HepG2 (cell line): ENCODE results near the gene MEAF6. TPM values are rescaled to one million over a fixed set of nuclear protein-coding genes. Genes with fewer than 3 reads are reported as not detected.

Experiments used
- BRD4 ChIP-seq: sonication (generic); formaldehyde crosslinking; IDR thresholded peaks from 2 replicates; pipeline ENCODE4 v1.4.0; 2020; ENCODE audit warnings: missing genetic modification reagents
- ONECUT2 ChIP-seq: sonication (generic); formaldehyde crosslinking; IDR thresholded peaks from 2 replicates; pipeline ENCODE4 v1.4.0; 2020; ENCODE audit warnings: missing genetic modification reagents
- PRMT3 ChIP-seq: sonication (generic); formaldehyde crosslinking; IDR thresholded peaks from 2 replicates; pipeline ENCODE4 v1.8.1; 2022; ENCODE audit warnings: low read depth, mild to moderate bottlenecking, moderate library complexity, missing genetic modification reagents, borderline replicate concordance
- SMAD9 ChIP-seq: sonication (generic); formaldehyde crosslinking; IDR thresholded peaks from 2 replicates; pipeline ENCODE4 v1.5.1; 2020; ENCODE audit warnings: mild to moderate bottlenecking, missing genetic modification reagents
- XBP1 ChIP-seq: sonication (generic); formaldehyde crosslinking; IDR thresholded peaks from 2 replicates; pipeline ENCODE4 v1.5.0; 2020; ENCODE audit warnings: missing genetic modification reagents
- ZNF138 ChIP-seq: sonication (generic); formaldehyde crosslinking; IDR thresholded peaks from 2 replicates; pipeline ENCODE4 v1.5.0; 2020; ENCODE audit warnings: mild to moderate bottlenecking, low read depth, missing genetic modification reagents
- ZNF20 ChIP-seq: sonication (generic); formaldehyde crosslinking; IDR thresholded peaks from 2 replicates; pipeline ENCODE4 v1.4.0; 2020; ENCODE audit warnings: mild to moderate bottlenecking, moderate library complexity, missing genetic modification reagents
- ZNF619 ChIP-seq: sonication (generic); formaldehyde crosslinking; IDR thresholded peaks from 2 replicates; pipeline ENCODE4 v1.4.0; 2020; ENCODE audit warnings: mild to moderate bottlenecking, missing genetic modification reagents
- ZNF678 ChIP-seq: sonication (generic); formaldehyde crosslinking; IDR thresholded peaks from 2 replicates; pipeline ENCODE4 v1.4.0; 2020; ENCODE audit warnings: mild to moderate bottlenecking, missing genetic modification reagents
- ZSCAN12 ChIP-seq: sonication (generic); formaldehyde crosslinking; IDR thresholded peaks from 2 replicates; pipeline ENCODE4 v1.9.0; 2021; ENCODE audit warnings: mild to moderate bottlenecking, missing genetic modification reagents
- polyA plus RNA-seq, 8 experiments: library from polyadenylated mRNA; depleted of rRNA in 3 of 8; stranded (reverse) in 7 of 8; unstranded in 1 of 8; fragments of >200 nt; fragmentation: Illumina TruSeq in 4 of 8; extraction: Trizol in 4 of 8; gene quantifications; 2 replicates each; pipeline versions ENCODE4 v1.2.1 to v1.2.3, GENCODE V29; 2011 to 2016; ENCODE audit warnings: low read depth in 4 of 8, missing spikeins in 1 of 8, mixed read lengths in 1 of 8; ENCODE audit not compliant: insufficient read depth in 1 of 8
- total RNA-seq, 5 experiments: library from RNA; depleted of rRNA; stranded (reverse); fragments of >200 nt; fragmentation: Illumina TruSeq; extraction: Trizol; gene quantifications; 2 replicates each; pipeline ENCODE4 v1.2.3, GENCODE V29; 2016; ENCODE audit warnings: low read depth in 1 of 5
- TF ChIP-seq, protein P1 (sequence below), 2 experiments: sonication (generic) in 1 of 2; formaldehyde crosslinking in 1 of 2; IDR thresholded peaks; 2 replicates each; pipeline versions ENCODE4 v1.6.1 to v1.9.0; 2014 to 2022; ENCODE audit warnings: antibody characterized with exemption in 1 of 2, borderline replicate concordance in 1 of 2, inconsistent platforms in 1 of 2, low read depth in 1 of 2, missing genetic modification reagents in 1 of 2
- TF ChIP-seq, protein P2 (sequence below): sonication (generic); IDR thresholded peaks from 2 replicates; pipeline ENCODE4 v1.6.1; 2016; ENCODE audit warnings: low read depth, borderline replicate concordance
- TF ChIP-seq, protein P3 (sequence below): sonication (generic); formaldehyde crosslinking; IDR thresholded peaks from 2 replicates; pipeline ENCODE4 v1.8.0; 2022; ENCODE audit warnings: missing genetic modification reagents, mild to moderate bottlenecking, borderline replicate concordance
- TF ChIP-seq, protein P4 (sequence below): sonication (generic); formaldehyde crosslinking; IDR thresholded peaks from 2 replicates; pipeline ENCODE4 v1.8.0; 2022; ENCODE audit warnings: mild to moderate bottlenecking, missing genetic modification reagents; ENCODE audit not compliant: insufficient replicate concordance
- TF ChIP-seq, protein P5 (sequence below): sonication (generic); formaldehyde crosslinking; IDR thresholded peaks from 2 replicates; pipeline ENCODE4 v1.5.0; 2020; ENCODE audit warnings: mild to moderate bottlenecking, missing genetic modification reagents, moderate library complexity

The MEAF6 gene
- total and polyA plus RNA-seq, 2 of the 13 experiments (the other 11 are each of a cell fraction or from before 2014, with no cell fraction given) = 29.5 to 45.6 TPM

DNA sequence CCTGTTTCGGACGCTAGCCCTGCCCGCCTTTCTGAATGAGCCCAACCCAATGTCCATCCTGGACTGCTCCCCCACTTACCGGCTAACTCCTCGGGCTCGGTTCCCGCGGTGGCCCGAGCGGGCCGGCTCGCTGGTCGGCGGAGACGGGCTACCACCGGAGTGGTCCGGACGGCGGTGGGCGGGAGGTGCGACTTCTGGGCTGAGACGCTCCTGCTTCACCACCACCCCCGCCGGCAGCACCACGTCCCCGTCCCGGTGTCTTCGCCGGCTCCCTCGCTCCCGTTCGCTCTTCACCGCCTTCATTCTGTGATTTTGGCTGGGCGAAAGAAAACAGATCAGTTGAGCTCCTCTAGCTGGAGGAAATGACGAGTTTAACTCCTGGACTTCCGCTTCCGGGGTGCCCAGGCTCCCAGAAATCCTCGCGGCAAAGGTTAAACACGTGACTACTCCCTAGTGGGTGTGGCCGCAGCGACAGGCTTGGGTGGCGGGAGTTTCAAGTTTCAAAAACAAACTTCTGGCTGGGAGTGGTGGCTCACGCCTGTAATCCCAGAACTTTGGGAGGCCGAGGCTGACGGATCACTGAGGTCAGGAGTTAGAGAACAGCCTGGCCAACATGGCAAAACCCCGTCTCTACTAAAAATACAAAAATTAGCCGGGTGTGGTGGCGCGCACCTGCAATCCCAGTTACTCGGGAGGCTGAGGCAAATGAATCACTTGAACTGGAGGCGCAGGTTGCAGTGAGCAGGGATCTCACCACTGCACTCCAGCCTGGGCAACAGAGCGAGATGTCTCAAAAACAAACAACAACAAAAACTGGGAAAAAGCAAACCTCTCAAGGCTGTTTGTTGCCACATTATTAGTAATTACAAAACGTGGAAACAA lies 39.6 kb upstream of the MEAF6 start, which contains the start of gene SNIP1 (continued):
- TF ChIP-seq, protein P1, sequence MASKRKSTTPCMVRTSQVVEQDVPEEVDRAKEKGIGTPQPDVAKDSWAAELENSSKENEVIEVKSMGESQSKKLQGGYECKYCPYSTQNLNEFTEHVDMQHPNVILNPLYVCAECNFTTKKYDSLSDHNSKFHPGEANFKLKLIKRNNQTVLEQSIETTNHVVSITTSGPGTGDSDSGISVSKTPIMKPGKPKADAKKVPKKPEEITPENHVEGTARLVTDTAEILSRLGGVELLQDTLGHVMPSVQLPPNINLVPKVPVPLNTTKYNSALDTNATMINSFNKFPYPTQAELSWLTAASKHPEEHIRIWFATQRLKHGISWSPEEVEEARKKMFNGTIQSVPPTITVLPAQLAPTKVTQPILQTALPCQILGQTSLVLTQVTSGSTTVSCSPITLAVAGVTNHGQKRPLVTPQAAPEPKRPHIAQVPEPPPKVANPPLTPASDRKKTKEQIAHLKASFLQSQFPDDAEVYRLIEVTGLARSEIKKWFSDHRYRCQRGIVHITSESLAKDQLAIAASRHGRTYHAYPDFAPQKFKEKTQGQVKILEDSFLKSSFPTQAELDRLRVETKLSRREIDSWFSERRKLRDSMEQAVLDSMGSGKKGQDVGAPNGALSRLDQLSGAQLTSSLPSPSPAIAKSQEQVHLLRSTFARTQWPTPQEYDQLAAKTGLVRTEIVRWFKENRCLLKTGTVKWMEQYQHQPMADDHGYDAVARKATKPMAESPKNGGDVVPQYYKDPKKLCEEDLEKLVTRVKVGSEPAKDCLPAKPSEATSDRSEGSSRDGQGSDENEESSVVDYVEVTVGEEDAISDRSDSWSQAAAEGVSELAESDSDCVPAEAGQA (IDR thresholded peaks at IDR 0.05; ENCODE audit: low read depth) = 0 out of 2 replicates have a peak, but pooled peaks have one; percentile 42
- TF ChIP-seq, protein P1 (CRISPR knock-in tag; IDR thresholded peaks at IDR 0.05; ENCODE audit: borderline replicate concordance) = peak; percentile 73; the same call in 1 of the 2 replicates
- no peak for TF ChIP-seq ZNF619 (CRISPR knock-in tag)
- no peak for TF ChIP-seq ZSCAN12 (CRISPR knock-in tag)
- TF ChIP-seq, protein P2, sequence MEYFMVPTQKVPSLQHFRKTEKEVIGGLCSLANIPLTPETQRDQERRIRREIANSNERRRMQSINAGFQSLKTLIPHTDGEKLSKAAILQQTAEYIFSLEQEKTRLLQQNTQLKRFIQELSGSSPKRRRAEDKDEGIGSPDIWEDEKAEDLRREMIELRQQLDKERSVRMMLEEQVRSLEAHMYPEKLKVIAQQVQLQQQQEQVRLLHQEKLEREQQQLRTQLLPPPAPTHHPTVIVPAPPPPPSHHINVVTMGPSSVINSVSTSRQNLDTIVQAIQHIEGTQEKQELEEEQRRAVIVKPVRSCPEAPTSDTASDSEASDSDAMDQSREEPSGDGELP = no peak
- no peak for TF ChIP-seq ZNF138 (CRISPR knock-in tag)
- peak; percentile 77 for TF ChIP-seq ZNF20 (CRISPR knock-in tag)
- no peak for TF ChIP-seq PRMT3 (CRISPR knock-in tag)
- TF ChIP-seq BRD4 (CRISPR knock-in tag) = no peak
- TF ChIP-seq, protein P3, sequence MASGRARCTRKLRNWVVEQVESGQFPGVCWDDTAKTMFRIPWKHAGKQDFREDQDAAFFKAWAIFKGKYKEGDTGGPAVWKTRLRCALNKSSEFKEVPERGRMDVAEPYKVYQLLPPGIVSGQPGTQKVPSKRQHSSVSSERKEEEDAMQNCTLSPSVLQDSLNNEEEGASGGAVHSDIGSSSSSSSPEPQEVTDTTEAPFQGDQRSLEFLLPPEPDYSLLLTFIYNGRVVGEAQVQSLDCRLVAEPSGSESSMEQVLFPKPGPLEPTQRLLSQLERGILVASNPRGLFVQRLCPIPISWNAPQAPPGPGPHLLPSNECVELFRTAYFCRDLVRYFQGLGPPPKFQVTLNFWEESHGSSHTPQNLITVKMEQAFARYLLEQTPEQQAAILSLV = peak; percentile 54; the same call in 1 of the 2 replicates
- TF ChIP-seq SMAD9 (CRISPR knock-in tag) = no peak
- TF ChIP-seq ZNF678 (CRISPR knock-in tag) = no peak
- no peak for TF ChIP-seq XBP1 (CRISPR knock-in tag)
- TF ChIP-seq, protein P4, sequence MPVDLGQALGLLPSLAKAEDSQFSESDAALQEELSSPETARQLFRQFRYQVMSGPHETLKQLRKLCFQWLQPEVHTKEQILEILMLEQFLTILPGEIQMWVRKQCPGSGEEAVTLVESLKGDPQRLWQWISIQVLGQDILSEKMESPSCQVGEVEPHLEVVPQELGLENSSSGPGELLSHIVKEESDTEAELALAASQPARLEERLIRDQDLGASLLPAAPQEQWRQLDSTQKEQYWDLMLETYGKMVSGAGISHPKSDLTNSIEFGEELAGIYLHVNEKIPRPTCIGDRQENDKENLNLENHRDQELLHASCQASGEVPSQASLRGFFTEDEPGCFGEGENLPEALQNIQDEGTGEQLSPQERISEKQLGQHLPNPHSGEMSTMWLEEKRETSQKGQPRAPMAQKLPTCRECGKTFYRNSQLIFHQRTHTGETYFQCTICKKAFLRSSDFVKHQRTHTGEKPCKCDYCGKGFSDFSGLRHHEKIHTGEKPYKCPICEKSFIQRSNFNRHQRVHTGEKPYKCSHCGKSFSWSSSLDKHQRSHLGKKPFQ (CRISPR knock-in tag) = no peak
- TF ChIP-seq, protein P5, sequence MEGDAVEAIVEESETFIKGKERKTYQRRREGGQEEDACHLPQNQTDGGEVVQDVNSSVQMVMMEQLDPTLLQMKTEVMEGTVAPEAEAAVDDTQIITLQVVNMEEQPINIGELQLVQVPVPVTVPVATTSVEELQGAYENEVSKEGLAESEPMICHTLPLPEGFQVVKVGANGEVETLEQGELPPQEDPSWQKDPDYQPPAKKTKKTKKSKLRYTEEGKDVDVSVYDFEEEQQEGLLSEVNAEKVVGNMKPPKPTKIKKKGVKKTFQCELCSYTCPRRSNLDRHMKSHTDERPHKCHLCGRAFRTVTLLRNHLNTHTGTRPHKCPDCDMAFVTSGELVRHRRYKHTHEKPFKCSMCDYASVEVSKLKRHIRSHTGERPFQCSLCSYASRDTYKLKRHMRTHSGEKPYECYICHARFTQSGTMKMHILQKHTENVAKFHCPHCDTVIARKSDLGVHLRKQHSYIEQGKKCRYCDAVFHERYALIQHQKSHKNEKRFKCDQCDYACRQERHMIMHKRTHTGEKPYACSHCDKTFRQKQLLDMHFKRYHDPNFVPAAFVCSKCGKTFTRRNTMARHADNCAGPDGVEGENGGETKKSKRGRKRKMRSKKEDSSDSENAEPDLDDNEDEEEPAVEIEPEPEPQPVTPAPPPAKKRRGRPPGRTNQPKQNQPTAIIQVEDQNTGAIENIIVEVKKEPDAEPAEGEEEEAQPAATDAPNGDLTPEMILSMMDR (CRISPR knock-in tag) = no peak
- no peak for TF ChIP-seq ONECUT2 (CRISPR knock-in tag)
